WI38 (cell line): ENCODE data around the gene CREB5.

Experiments used
- H3K4me3 ChIP-seq: 2 replicates; pipeline ENCODE4 v1.5.1; 2011; ENCODE audit warnings: low read depth, mild to moderate bottlenecking, control low read depth, low read length
- TF ChIP-seq, protein P1 (sequence below): IDR thresholded peaks from 2 replicates; pipeline ENCODE4 v1.5.1; 2012; ENCODE audit warnings: low read depth, mild to moderate bottlenecking, control low read depth, low read length

Gene CREB5

DNA sequence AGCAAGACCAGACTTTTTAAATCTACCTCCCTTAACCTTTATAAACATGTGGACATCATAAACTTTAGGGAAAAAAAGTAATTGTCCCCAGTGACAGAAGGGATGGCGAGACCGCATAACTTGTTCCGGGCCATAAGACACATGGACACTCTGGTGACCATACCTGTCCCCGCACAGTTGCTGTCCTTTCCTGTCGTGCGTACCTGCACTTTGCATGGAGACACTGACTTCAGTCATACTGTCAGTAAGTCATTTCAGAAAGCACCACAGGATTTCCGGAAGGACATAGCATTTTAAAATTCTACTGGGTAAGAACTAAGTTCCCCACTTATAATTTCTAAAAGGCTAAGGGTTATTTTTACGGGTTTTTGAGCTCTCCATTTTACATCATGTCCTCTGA lies 120.9 kb downstream of the CREB5 start:
- TF ChIP-seq, protein P1, sequence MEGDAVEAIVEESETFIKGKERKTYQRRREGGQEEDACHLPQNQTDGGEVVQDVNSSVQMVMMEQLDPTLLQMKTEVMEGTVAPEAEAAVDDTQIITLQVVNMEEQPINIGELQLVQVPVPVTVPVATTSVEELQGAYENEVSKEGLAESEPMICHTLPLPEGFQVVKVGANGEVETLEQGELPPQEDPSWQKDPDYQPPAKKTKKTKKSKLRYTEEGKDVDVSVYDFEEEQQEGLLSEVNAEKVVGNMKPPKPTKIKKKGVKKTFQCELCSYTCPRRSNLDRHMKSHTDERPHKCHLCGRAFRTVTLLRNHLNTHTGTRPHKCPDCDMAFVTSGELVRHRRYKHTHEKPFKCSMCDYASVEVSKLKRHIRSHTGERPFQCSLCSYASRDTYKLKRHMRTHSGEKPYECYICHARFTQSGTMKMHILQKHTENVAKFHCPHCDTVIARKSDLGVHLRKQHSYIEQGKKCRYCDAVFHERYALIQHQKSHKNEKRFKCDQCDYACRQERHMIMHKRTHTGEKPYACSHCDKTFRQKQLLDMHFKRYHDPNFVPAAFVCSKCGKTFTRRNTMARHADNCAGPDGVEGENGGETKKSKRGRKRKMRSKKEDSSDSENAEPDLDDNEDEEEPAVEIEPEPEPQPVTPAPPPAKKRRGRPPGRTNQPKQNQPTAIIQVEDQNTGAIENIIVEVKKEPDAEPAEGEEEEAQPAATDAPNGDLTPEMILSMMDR: no peak
- no peak overlapping the region for H3K4me3 ChIP-seq

DNA sequence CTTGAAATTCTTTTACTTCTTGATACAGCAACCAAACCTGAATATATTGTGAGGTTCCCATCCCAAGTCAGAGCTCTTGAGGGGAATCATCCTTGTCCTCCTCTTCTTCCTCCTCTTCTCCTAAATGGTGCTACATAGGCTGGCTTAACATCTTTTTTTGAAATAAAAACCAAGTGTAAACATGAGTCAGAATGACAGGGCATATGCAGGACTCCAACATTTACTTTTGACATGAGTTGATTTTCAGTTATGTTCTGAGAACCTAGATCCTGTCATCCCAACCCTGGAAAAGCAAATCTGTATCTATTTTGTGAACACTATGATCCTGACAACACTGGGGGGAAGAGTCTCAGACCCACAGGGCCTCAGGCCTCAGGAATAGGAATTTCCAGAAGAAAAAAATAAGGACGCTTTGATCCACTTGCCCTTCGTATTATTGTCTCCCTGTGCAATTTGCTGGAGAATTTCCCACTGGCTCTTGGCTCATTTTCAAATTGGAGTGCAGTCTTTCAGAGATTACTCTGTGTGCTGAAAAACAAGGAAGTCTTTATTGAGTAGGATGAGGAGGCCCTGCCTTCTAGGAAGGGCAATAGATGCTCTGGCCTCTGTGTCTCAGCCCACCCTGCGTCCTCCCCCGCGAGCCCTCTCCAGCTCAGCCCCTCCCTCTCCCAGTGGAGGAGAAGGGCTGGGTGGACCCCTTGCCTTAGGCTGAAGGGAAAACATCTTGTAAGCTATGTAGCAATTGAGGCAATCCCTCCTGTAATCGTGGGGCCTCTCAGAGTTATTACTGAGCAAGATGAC lies 121.6 kb downstream of the CREB5 start:
- TF ChIP-seq, protein P1: no peak
- H3K4me3 ChIP-seq: no peak overlapping the region

DNA sequence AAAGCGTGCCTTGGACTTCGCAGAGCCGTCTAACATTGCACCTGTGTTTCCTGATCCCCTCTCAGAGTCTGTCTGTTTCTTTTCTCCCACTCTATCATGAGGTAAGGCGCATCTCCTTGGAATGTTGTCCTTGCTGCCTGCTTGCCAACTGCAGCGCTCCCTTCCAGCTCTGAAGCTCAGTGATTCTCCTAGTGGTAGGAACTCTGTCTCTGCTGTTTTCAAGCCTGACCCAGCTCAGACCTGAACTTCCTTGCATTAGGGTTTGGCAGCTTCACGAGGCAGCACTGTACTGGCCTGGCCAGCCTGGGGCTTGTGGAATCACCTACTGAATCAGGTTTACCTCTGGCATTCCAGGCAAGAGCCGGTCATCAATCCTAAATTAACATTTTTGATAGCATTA lies 123.9 kb downstream of the CREB5 start:
- H3K4me3 ChIP-seq: no peak overlapping the region
- TF ChIP-seq, protein P1: no peak

DNA sequence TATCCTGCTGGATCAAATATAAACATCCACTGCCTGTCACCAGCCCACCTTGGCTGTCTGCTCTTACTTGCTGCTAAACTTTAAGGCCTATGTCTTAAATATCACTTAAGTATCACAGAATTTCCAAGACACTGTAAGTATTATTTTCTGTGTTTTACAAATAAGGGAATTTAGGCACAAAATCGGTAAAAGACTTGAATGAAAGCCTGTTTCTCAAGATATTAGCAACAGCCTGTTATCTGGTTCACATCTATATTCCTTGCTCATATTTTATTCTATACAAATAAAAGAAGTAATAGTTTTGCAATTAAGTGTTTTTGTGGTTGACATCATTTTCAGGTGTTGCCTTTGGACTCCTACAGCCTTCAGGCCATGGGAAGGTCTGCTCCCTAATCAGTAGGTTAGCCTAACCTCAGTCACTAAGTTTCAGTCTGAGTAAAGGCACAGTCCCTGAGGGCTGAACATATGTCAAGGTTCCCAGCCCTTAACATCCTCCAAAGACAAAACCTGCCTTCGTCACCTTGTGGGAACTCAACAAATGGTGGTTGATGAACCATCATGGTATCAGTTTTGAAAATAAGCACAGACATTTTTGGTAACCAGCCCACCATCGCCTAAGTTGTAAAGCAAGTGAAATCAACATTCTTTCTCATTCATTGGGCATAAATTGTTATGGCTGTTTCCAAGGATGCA lies 127.1 kb downstream of the CREB5 start:
- TF ChIP-seq, protein P1: no peak

DNA sequence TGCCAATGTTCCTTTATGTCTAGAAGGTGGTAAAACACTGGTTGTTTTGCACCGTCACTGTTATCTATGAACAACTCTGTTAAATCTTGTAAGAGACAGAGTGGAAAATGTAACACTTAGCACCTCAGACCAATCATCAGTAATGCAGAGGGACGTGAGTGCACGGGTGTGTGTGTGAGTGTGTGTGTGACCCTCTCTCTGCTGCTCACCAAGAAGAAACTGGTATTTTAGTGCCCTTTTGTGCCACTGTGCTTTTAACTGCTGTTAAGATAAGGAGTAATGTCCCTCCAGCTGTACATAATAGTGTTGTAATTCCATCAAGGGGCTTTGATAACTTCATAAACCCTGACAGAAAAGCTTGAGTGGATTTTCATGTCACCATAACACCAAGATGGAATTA lies 130.1 kb downstream of the CREB5 start:
- TF ChIP-seq, protein P1: no peak
- H3K4me3 ChIP-seq: no peak overlapping the region

More for the DNA sequence above, 127.1 kb downstream of the CREB5 start:
- H3K4me3 ChIP-seq: no peak overlapping the region

DNA sequence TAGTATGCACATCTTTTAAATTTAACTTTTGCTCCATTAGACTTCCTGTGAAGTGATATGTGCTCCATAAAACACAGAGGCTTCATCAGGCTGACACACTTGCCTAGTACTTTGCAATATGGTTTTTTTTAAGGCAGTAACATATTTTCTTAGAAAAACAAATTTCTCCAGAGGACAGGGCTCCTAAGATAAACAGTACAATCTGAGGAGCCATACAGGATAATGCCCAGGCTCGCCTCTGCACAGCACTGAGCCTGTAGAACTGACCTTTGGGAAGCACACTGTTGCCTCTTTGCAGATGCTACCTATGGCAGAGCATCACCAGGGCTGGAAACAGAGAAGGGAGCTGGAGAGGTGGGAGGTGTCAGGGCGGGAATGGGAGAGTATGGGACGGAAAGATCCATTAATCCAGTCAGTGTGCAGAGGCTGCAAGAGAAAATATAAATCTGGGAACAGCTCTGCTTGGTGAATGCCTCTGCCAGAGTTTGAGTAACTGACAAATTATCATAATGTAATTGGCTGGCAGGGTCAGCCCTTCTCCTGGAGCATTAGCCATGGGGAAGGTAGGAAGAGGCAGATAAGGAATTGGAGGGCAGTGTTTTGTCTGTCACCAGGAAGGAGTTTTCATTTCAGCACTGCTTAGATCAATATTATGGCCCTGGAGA lies 132.3 kb downstream of the CREB5 start:
- TF ChIP-seq, protein P1: no peak
- no peak overlapping the region for H3K4me3 ChIP-seq

DNA sequence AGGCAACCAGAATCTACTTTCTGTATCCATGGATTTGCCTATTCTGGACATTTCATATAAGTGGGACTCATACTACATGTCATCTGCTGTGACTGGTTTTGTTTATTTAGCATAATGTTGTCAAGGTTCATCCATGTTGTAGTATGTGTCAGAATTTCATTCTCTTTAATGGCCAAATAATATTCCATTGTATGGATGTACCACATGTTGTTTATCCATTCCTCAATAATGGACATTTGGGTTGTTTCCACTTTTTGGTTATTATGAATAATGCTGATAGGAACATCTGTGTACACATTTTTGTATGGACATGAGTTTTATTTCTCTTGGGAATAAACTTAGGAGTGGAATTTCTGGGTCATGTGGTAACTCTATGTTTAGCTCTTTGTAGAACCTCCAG lies 133.7 kb downstream of the CREB5 start:
- TF ChIP-seq, protein P1: no peak
- H3K4me3 ChIP-seq: no peak overlapping the region
